HepG2 (cell line): ENCODE measurements around the gene ABCD1. TPM values are rescaled to one million over a fixed set of nuclear protein-coding genes. Genes with fewer than 3 reads are reported as not detected.

ENCODE experiments used
- ESRRA ChIP-seq: sonication (generic); formaldehyde crosslinking; IDR thresholded peaks from 2 replicates; pipeline ENCODE4 v1.5.1; 2020; ENCODE audit warnings: mild to moderate bottlenecking, low read depth, missing genetic modification reagents
- HNF1A ChIP-seq, 2 experiments: sonication (generic) in 1 of 2; formaldehyde crosslinking in 1 of 2; IDR thresholded peaks; 2 replicates each; pipeline versions ENCODE4 v1.4.0 to v1.6.1; 2016 to 2020; ENCODE audit warnings: borderline replicate concordance in 1 of 2, low read depth in 1 of 2, mild to moderate bottlenecking in 1 of 2, missing genetic modification reagents in 1 of 2
- polyA plus RNA-seq, 8 experiments: library from polyadenylated mRNA; depleted of rRNA in 3 of 8; stranded (reverse) in 7 of 8; unstranded in 1 of 8; fragments of >200 nt; fragmentation: Illumina TruSeq in 4 of 8; extraction: Trizol in 4 of 8; gene quantifications; 2 replicates each; pipeline versions ENCODE4 v1.2.1 to v1.2.3, GENCODE V29; 2011 to 2016; ENCODE audit warnings: low read depth in 4 of 8, missing spikeins in 1 of 8, mixed read lengths in 1 of 8; ENCODE audit not compliant: insufficient read depth in 1 of 8
- total RNA-seq, 5 experiments: library from RNA; depleted of rRNA; stranded (reverse); fragments of >200 nt; fragmentation: Illumina TruSeq; extraction: Trizol; gene quantifications; 2 replicates each; pipeline ENCODE4 v1.2.3, GENCODE V29; 2016; ENCODE audit warnings: low read depth in 1 of 5
- TF ChIP-seq, protein P1 (sequence below): IDR thresholded peaks from 2 replicates; pipeline ENCODE4 v1.6.1; 2018; ENCODE audit warnings: missing genetic modification reagents
- TF ChIP-seq, protein P2 (sequence below): sonication (generic); formaldehyde crosslinking; IDR thresholded peaks from 2 replicates; pipeline ENCODE4 v1.4.0; 2020; ENCODE audit warnings: mild to moderate bottlenecking, low read depth, missing genetic modification reagents

ABCD1 gene
- total and polyA plus RNA-seq, 2 of the 13 experiments (the other 11 are each of a cell fraction or from before 2014, with no cell fraction given), result 11.4 to 15.9 TPM

DNA sequence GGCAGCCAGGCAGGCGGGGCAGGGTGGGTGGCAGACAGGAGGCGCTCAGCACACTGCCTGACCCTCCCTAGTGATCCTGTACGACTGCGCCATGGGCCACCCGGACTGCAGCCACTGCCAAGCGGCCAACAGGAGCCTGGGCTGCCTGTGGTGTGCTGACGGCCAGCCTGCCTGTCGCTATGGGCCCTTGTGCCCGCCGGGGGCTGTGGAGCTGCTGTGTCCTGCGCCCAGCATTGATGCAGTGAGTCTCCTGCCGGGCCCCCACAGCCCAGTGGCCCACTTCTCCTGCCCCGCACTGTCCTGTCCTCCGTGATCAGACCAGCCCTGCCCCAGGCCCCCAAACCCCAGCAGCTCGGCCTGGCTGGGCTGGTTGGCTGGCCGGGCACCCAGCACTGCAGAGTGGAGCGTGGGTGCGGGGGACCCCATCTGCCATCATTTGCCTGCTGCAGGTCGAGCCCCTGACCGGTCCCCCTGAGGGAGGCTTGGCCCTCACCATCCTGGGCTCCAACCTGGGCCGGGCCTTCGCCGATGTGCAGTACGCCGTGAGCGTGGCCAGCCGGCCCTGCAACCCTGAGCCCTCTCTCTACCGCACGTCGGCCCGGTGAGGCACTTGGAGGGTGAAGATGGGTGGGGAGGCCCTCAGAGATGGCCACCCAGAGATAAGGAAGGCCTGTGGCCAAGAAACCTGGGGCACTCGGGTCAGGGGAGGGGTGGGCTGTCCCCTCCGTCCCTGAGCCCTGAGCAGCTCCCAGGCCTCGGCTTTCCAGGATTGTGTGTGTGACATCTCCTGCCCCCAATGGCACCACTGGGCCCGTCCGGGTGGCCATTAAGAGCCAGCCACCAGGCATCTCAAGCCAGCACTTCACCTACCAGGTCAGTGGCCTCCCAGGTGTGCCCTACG is 47.0 kb downstream of the ABCD1 start (continued):
- TF ChIP-seq, protein P1, sequence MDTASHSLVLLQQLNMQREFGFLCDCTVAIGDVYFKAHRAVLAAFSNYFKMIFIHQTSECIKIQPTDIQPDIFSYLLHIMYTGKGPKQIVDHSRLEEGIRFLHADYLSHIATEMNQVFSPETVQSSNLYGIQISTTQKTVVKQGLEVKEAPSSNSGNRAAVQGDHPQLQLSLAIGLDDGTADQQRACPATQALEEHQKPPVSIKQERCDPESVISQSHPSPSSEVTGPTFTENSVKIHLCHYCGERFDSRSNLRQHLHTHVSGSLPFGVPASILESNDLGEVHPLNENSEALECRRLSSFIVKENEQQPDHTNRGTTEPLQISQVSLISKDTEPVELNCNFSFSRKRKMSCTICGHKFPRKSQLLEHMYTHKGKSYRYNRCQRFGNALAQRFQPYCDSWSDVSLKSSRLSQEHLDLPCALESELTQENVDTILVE, result no peak
- no peak for TF ChIP-seq ESRRA
- no peak for TF ChIP-seq HNF1A (IDR thresholded peaks at IDR 0.05; ENCODE audit: low read depth)
- TF ChIP-seq HNF1A (CRISPR knock-in tag; IDR thresholded peaks at IDR 0.05; ENCODE audit: borderline replicate concordance), result no peak
- TF ChIP-seq, protein P2, sequence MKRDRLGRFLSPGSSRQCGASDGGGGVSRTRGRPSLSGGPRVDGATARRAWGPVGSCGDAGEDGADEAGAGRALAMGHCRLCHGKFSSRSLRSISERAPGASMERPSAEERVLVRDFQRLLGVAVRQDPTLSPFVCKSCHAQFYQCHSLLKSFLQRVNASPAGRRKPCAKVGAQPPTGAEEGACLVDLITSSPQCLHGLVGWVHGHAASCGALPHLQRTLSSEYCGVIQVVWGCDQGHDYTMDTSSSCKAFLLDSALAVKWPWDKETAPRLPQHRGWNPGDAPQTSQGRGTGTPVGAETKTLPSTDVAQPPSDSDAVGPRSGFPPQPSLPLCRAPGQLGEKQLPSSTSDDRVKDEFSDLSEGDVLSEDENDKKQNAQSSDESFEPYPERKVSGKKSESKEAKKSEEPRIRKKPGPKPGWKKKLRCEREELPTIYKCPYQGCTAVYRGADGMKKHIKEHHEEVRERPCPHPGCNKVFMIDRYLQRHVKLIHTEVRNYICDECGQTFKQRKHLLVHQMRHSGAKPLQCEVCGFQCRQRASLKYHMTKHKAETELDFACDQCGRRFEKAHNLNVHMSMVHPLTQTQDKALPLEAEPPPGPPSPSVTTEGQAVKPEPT (CRISPR knock-in tag), result no peak
